Thymus (tissue), 11 donors: ENCODE results near the gene CACNA1B. TPM values are rescaled to one million over a fixed set of nuclear protein-coding genes. Genes with fewer than 3 reads are reported as not detected.
A peak's percentile ranks its signal among the peaks of the same experiment; 100 is the strongest.

Source experiments
- DNase-seq, 9 donors: peaks; one replicate each; pipeline ENCODE4 v3.0.0-alpha.2; 2013; ENCODE audit warnings: low spot score in 9 of 9, low read depth in 6 of 9, missing footprints in 1 of 9
- H3K27ac ChIP-seq, 2 donors: one replicate each; pipeline ENCODE4 v1.5.1; 2013; ENCODE audit warnings: control low read depth in 1 of 2, low read depth in 1 of 2, low read length in 1 of 2, mild to moderate bottlenecking in 1 of 2, moderate library complexity in 1 of 2
- H3K27me3 ChIP-seq, 2 donors: one replicate each; pipeline ENCODE4 v1.5.1; 2013; ENCODE audit warnings: low read length in 1 of 2; ENCODE audit not compliant: control insufficient read depth in 2 of 2, insufficient read depth in 1 of 2
- H3K36me3 ChIP-seq, 2 donors: one replicate each; pipeline ENCODE4 v1.5.1; 2013; ENCODE audit warnings: low read length in 1 of 2, mild to moderate bottlenecking in 1 of 2, moderate library complexity in 1 of 2; ENCODE audit not compliant: control insufficient read depth in 2 of 2, insufficient read depth in 2 of 2
- H3K4me1 ChIP-seq, 2 donors: one replicate each; pipeline ENCODE4 v1.5.1; 2013; ENCODE audit warnings: low read length in 2 of 2; ENCODE audit not compliant: control insufficient read depth in 2 of 2, insufficient read depth in 2 of 2
- H3K4me3 ChIP-seq, 2 donors: one replicate each; pipeline ENCODE4 v1.5.1; 2013; ENCODE audit warnings: low read length in 2 of 2, control low read depth in 1 of 2, mild to moderate bottlenecking in 1 of 2
- H3K9me3 ChIP-seq, 2 donors: one replicate each; pipeline ENCODE4 v1.5.1; 2013; ENCODE audit warnings: low read length in 1 of 2, mild to moderate bottlenecking in 1 of 2; ENCODE audit not compliant: control insufficient read depth in 2 of 2, insufficient read depth in 1 of 2
- WGBS: extraction: QIAGEN DNeasy Blood & Tissue Kit; methylation state at CpG from one replicate; pipeline ENCODE4 v1.1.7; 2013; 5-methylcytosine and 5-hydroxymethylcytosine counted together
- polyA plus RNA-seq: library from polyadenylated mRNA; stranded (reverse); fragments of 200-250 nt; gene quantifications from one replicate; pipeline ENCODE4 v1.2.3, GENCODE V29; 2013
- total RNA-seq: library from RNA; stranded (reverse); fragments of 120-200 nt; gene quantifications from one replicate; pipeline ENCODE4 v1.2.4, GENCODE V29; 2013
- donor health status: healthy.

The CACNA1B gene
- total and polyA plus RNA-seq, 2 donors: 0.11 to 1.1 TPM

GRCh38 chr9:138020795-138021182, 143.2 kb downstream of the CACNA1B start:
- peaks cover 38 to 49% of the 10 kb centered on the region in 2 donors for H3K27me3 ChIP-seq
- no peak overlapping the region for H3K4me3 ChIP-seq
- H3K27ac ChIP-seq: no peak overlapping the region
- no peaks in the 10 kb centered on the region for H3K9me3 ChIP-seq
- no peak for DNase-seq
- H3K36me3 ChIP-seq: no peaks in the 10 kb centered on the region
- WGBS: 93% methylated on average over 5 of the region's 5 CpGs
- no peaks in the 10 kb centered on the region for H3K4me1 ChIP-seq

- WGBS: 91% methylated on average over 15 of the region's 15 CpGs
- peaks cover 38 to 54% of the 10 kb centered on the region in 2 donors for H3K27me3 ChIP-seq
- no peak for DNase-seq
Measured at GRCh38 chr9:138021251-138022056, 143.9 kb downstream of the CACNA1B start.

GRCh38 chr9:138022121-138022741, 144.6 kb downstream of the CACNA1B start:
- H3K27ac ChIP-seq: no peak overlapping the region
- no peaks in the 10 kb centered on the region for H3K36me3 ChIP-seq
- H3K27me3 ChIP-seq: peaks cover 38 to 54% of the 10 kb centered on the region in 2 donors
- peak in 1 of 9 donors; percentile 2 for DNase-seq
- 49% methylated on average over 17 of the region's 17 CpGs for WGBS
- H3K4me1 ChIP-seq: no peaks in the 10 kb centered on the region
- no peak overlapping the region for H3K4me3 ChIP-seq
- H3K9me3 ChIP-seq: no peaks in the 10 kb centered on the region

More at GRCh38 chr9:138021251-138022056, 143.9 kb downstream of the CACNA1B start:
- H3K9me3 ChIP-seq: no peaks in the 10 kb centered on the region
- H3K36me3 ChIP-seq: no peaks in the 10 kb centered on the region
- H3K4me1 ChIP-seq: no peaks in the 10 kb centered on the region
- no peak overlapping the region for H3K4me3 ChIP-seq
- no peak overlapping the region for H3K27ac ChIP-seq

GRCh38 chr9:138022756-138023393, 145.3 kb downstream of the CACNA1B start:
- H3K4me1 ChIP-seq: no peaks in the 10 kb centered on the region
- no peak overlapping the region for H3K27ac ChIP-seq
- no peaks in the 10 kb centered on the region for H3K9me3 ChIP-seq
- H3K4me3 ChIP-seq: no peak overlapping the region
- H3K27me3 ChIP-seq: peaks cover 38 to 54% of the 10 kb centered on the region in 2 donors
- no peak for DNase-seq
- no peaks in the 10 kb centered on the region for H3K36me3 ChIP-seq
- WGBS: 5% methylated on average over 69 of the region's 69 CpGs

GRCh38 chr9:138023394-138024124, 146.0 kb downstream of the CACNA1B start:
- Histone ChIP-seq H3K27me3 (peaks cover 38 to 54% of the 10 kb centered on the region in 2 donors), H3K4me1 (no peaks in the 10 kb centered on the region), H3K27ac (no peak overlapping the region), H3K36me3 (no peaks in the 10 kb centered on the region), H3K9me3 (no peaks in the 10 kb centered on the region), H3K4me3 (no peak overlapping the region)
- WGBS: 9% methylated on average over 84 of the region's 84 CpGs
- no peak for DNase-seq

- H3K27me3 ChIP-seq: peaks cover 38 to 54% of the 10 kb centered on the region in 2 donors
- 95% methylated on average over 9 of the region's 9 CpGs for WGBS
- no peak for DNase-seq
- no peaks in the 10 kb centered on the region for H3K36me3 ChIP-seq
- no peak overlapping the region for H3K4me3 ChIP-seq
- H3K9me3 ChIP-seq: no peaks in the 10 kb centered on the region
- H3K4me1 ChIP-seq: no peaks in the 10 kb centered on the region
- H3K27ac ChIP-seq: no peak overlapping the region
Measured at GRCh38 chr9:138024131-138024530, 146.5 kb downstream of the CACNA1B start.

GRCh38 chr9:138024831-138025291, 147.3 kb downstream of the CACNA1B start:
- no peak for DNase-seq
- WGBS: 96% methylated on average over 11 of the region's 11 CpGs
- no peaks in the 10 kb centered on the region for H3K4me1 ChIP-seq
- H3K27me3 ChIP-seq: peaks cover 38 to 54% of the 10 kb centered on the region in 2 donors
- H3K36me3 ChIP-seq: no peaks in the 10 kb centered on the region
- H3K4me3 ChIP-seq: no peak overlapping the region
- H3K9me3 ChIP-seq: no peaks in the 10 kb centered on the region
- H3K27ac ChIP-seq: no peak overlapping the region

- no peak overlapping the region for H3K27ac ChIP-seq
- no peak for DNase-seq
- WGBS: 91% methylated on average over 4 of the region's 4 CpGs
- no peaks in the 10 kb centered on the region for H3K4me1 ChIP-seq
- H3K4me3 ChIP-seq: no peak overlapping the region
- no peaks in the 10 kb centered on the region for H3K9me3 ChIP-seq
- no peaks in the 10 kb centered on the region for H3K36me3 ChIP-seq
- H3K27me3 ChIP-seq: peaks cover 38 to 54% of the 10 kb centered on the region in 2 donors
Measured at GRCh38 chr9:138025417-138025816, 147.8 kb downstream of the CACNA1B start.
